Esophagus muscularis mucosa (tissue), 3 donors: Measurements from ENCODE around the gene FAM209A.
"Not testable (repeated sequence)": the region's sequence is repeated elsewhere in the genome, so short reads cannot be mapped to it uniquely, and the experiment has no call there.

ENCODE experiments used
- POLR2A ChIP-seq: fragments of 450-650 bp; IDR thresholded peaks from one replicate; pipeline ENCODE4 v1.6.1; 2017; ENCODE audit warnings: antibody characterized with exemption, moderate library complexity, mild to moderate bottlenecking, low read depth
- POLR2AphosphoS5 ChIP-seq, 2 donors: sonication (generic); formaldehyde crosslinking; IDR thresholded peaks; one replicate each; pipeline ENCODE4 v1.6.1; 2017; ENCODE audit warnings: antibody characterized with exemption in 2 of 2
- TF ChIP-seq, protein P1 (sequence below), 3 experiments: fragments of 200-600 bp in 2 of 3; fragments of 450-650 bp in 1 of 3; sonication (generic) in 2 of 3; IDR thresholded peaks; one replicate each; pipeline ENCODE4 v1.5.1; 2017 to 2019; ENCODE audit warnings: antibody characterized with exemption in 3 of 3, mild to moderate bottlenecking in 2 of 3, moderate library complexity in 1 of 3

DNA sequence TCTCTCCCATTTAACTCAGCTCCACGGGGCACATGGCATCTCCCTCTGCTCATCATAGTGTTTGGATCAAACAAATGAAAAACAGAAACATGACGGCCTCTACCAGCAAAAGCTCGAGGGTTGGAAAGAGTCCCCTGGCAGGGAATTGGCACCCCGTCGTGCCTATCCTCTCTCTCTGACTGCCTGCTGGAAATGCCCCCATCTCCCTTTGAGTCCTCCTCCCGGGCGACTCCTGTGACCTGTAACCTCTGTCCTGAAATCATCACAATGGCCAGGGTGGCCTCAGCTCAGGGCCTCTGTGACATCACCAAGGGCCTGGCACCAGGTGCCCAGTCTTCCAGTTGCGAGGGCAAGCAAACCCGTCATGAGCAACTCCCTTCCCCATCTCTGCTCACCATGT is 8.4 kb downstream of the FAM209A start, which contains the start of gene FAM209B:
- TF ChIP-seq POLR2AphosphoS5 (IDR thresholded peaks at IDR 0.05); POLR2A: not testable (repeated sequence)
- TF ChIP-seq, protein P1, sequence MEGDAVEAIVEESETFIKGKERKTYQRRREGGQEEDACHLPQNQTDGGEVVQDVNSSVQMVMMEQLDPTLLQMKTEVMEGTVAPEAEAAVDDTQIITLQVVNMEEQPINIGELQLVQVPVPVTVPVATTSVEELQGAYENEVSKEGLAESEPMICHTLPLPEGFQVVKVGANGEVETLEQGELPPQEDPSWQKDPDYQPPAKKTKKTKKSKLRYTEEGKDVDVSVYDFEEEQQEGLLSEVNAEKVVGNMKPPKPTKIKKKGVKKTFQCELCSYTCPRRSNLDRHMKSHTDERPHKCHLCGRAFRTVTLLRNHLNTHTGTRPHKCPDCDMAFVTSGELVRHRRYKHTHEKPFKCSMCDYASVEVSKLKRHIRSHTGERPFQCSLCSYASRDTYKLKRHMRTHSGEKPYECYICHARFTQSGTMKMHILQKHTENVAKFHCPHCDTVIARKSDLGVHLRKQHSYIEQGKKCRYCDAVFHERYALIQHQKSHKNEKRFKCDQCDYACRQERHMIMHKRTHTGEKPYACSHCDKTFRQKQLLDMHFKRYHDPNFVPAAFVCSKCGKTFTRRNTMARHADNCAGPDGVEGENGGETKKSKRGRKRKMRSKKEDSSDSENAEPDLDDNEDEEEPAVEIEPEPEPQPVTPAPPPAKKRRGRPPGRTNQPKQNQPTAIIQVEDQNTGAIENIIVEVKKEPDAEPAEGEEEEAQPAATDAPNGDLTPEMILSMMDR (IDR thresholded peaks at IDR 0.05) = not testable (repeated sequence)
